OCI-LY7 (cell line): ENCODE data around the gene KDM8.

ENCODE experiments used
- CTCF ChIP-seq: fragments of 200-600 bp; sonication (generic); conservative IDR thresholded peaks from 2 replicates; pipeline ENCODE4 v1.5.1; 2014; ENCODE audit warnings: mild to moderate bottlenecking, antibody characterized with exemption, low read length, moderate library complexity, mixed read lengths
- EZH2phosphoT487 ChIP-seq: fragments of 200-600 bp; sonication (generic); IDR thresholded peaks from 2 replicates; pipeline ENCODE4 v1.6.1; 2018; ENCODE audit warnings: low read depth, borderline replicate concordance, mild to moderate bottlenecking, mixed run types, antibody characterized with exemption, low read length, moderate library complexity, mixed read lengths

- no peak for TF ChIP-seq CTCF
- TF ChIP-seq EZH2phosphoT487: no peak
Measured at GRCh38 chr16:27198451-27199234, 4.7 kb upstream of the KDM8 start.
